K562 (cell line): Measurements from ENCODE around the gene SUGT1.

Experiments used
- CREM ChIP-seq: IDR thresholded peaks from 2 replicates; pipeline ENCODE4 v1.6.1; 2014; ENCODE audit warnings: antibody characterized with exemption, low read depth
- ELF4 ChIP-seq: fragments of 450-650 bp; formaldehyde crosslinking; IDR thresholded peaks from 2 replicates; pipeline ENCODE4 v1.4.0; 2022; ENCODE audit warnings: missing genetic modification characterization
- HMG20A ChIP-seq: fragments of 450-650 bp; formaldehyde crosslinking; conservative IDR thresholded peaks from 2 replicates; pipeline ENCODE4 v1.4.0; 2020; ENCODE audit warnings: mild to moderate bottlenecking, mixed read lengths
- TEAD4 ChIP-seq, 2 experiments: sonication (generic) in 1 of 2; formaldehyde crosslinking in 1 of 2; IDR thresholded peaks; 2 replicates each; pipeline versions ENCODE4 v1.6.1 to v1.8.0; 2012 to 2022; ENCODE audit warnings: borderline replicate concordance in 1 of 2, inconsistent platforms in 1 of 2, low read length in 1 of 2, mild to moderate bottlenecking in 1 of 2, missing genetic modification reagents in 1 of 2
- ZNF175 ChIP-seq: fragments of 200-800 bp; sonication (Bioruptor generic); IDR thresholded peaks from 2 replicates; pipeline ENCODE4 v1.6.1; 2016; ENCODE audit warnings: low read depth, mild to moderate bottlenecking, missing genetic modification characterization, missing compliant biosample characterization
- ZNF232 ChIP-seq: sonication (generic); formaldehyde crosslinking; IDR thresholded peaks from 2 replicates; pipeline ENCODE4 v1.8.0; 2022; ENCODE audit warnings: mild to moderate bottlenecking, missing genetic modification reagents
- ZNF589 ChIP-seq: fragments of 200-800 bp; sonication (Bioruptor generic); IDR thresholded peaks from 2 replicates; pipeline ENCODE4 v1.6.1; 2016; ENCODE audit warnings: low read depth, missing genetic modification characterization, missing compliant biosample characterization
- TF ChIP-seq, protein P1 (sequence below): fragments of 150-350 bp; IDR thresholded peaks from 2 replicates; pipeline ENCODE4 v1.6.1; 2014; ENCODE audit warnings: low read depth, mild to moderate bottlenecking, low read length, borderline replicate concordance
- TF ChIP-seq, protein P2 (sequence below): fragments of 150-350 bp; conservative IDR thresholded peaks from 2 replicates; pipeline ENCODE4 v1.6.1; 2014; ENCODE audit warnings: low read length
- TF ChIP-seq, protein P3 (sequence below), 2 experiments: fragments of 450-650 bp; IDR thresholded peaks; 2 replicates each; pipeline ENCODE4 v1.6.1; 2016

DNA sequence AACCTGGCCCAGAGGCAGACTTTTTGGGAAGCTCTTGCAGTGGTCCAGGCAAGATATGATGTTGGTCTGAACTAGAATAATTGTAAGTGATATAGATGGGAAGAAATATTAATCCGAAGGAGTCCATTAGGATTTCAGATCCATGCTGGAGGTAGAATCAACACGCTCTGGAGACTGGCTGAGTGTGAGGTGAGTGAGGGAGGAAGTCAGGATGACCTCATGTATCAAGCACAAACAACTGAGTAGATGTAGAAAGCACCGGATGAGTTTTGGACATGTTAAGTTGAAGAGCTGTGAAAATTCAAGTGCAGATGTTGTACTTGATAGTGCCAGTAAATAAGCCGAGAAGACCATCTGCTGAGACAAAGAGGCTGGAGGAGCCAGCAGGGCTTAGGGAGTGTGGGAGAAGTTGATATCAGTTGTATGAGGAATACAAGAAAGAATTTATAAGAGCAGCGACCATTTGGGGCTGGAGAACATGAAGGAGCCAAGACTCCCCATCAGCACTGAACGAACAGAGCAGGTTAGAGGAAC is 92.3 kb downstream of the SUGT1 start:
- no peak for TF ChIP-seq HMG20A (CRISPR knock-in tag)
- no peak for TF ChIP-seq TEAD4 (IDR thresholded peaks at IDR 0.05; ENCODE audit: low read length)
- TF ChIP-seq TEAD4 (CRISPR knock-in tag; IDR thresholded peaks at IDR 0.05; ENCODE audit: borderline replicate concordance) = no peak
- TF ChIP-seq ZNF175 (CRISPR knock-in tag) = no peak
- TF ChIP-seq ZNF232 (CRISPR knock-in tag) = no peak
- TF ChIP-seq, protein P1, sequence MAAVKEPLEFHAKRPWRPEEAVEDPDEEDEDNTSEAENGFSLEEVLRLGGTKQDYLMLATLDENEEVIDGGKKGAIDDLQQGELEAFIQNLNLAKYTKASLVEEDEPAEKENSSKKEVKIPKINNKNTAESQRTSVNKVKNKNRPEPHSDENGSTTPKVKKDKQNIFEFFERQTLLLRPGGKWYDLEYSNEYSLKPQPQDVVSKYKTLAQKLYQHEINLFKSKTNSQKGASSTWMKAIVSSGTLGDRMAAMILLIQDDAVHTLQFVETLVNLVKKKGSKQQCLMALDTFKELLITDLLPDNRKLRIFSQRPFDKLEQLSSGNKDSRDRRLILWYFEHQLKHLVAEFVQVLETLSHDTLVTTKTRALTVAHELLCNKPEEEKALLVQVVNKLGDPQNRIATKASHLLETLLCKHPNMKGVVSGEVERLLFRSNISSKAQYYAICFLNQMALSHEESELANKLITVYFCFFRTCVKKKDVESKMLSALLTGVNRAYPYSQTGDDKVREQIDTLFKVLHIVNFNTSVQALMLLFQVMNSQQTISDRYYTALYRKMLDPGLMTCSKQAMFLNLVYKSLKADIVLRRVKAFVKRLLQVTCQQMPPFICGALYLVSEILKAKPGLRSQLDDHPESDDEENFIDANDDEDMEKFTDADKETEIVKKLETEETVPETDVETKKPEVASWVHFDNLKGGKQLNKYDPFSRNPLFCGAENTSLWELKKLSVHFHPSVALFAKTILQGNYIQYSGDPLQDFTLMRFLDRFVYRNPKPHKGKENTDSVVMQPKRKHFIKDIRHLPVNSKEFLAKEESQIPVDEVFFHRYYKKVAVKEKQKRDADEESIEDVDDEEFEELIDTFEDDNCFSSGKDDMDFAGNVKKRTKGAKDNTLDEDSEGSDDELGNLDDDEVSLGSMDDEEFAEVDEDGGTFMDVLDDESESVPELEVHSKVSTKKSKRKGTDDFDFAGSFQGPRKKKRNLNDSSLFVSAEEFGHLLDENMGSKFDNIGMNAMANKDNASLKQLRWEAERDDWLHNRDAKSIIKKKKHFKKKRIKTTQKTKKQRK = no peak
- TF ChIP-seq, protein P2, sequence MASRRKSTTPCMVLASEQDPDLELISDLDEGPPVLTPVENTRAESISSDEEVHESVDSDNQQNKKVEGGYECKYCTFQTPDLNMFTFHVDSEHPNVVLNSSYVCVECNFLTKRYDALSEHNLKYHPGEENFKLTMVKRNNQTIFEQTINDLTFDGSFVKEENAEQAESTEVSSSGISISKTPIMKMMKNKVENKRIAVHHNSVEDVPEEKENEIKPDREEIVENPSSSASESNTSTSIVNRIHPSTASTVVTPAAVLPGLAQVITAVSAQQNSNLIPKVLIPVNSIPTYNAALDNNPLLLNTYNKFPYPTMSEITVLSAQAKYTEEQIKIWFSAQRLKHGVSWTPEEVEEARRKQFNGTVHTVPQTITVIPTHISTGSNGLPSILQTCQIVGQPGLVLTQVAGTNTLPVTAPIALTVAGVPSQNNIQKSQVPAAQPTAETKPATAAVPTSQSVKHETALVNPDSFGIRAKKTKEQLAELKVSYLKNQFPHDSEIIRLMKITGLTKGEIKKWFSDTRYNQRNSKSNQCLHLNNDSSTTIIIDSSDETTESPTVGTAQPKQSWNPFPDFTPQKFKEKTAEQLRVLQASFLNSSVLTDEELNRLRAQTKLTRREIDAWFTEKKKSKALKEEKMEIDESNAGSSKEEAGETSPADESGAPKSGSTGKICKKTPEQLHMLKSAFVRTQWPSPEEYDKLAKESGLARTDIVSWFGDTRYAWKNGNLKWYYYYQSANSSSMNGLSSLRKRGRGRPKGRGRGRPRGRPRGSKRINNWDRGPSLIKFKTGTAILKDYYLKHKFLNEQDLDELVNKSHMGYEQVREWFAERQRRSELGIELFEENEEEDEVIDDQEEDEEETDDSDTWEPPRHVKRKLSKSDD = no peak
- no peak for TF ChIP-seq CREM
- no peak for TF ChIP-seq ELF4 (CRISPR knock-in tag)
- TF ChIP-seq ZNF589 (CRISPR knock-in tag) = no peak
- TF ChIP-seq, protein P3, sequence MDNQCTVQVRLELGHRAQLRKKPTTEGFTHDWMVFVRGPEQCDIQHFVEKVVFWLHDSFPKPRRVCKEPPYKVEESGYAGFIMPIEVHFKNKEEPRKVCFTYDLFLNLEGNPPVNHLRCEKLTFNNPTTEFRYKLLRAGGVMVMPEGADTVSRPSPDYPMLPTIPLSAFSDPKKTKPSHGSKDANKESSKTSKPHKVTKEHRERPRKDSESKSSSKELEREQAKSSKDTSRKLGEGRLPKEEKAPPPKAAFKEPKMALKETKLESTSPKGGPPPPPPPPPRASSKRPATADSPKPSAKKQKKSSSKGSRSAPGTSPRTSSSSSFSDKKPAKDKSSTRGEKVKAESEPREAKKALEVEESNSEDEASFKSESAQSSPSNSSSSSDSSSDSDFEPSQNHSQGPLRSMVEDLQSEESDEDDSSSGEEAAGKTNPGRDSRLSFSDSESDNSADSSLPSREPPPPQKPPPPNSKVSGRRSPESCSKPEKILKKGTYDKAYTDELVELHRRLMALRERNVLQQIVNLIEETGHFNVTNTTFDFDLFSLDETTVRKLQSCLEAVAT (IDR thresholded peaks at IDR 0.05) = no peak
